ENCODE measurements around the gene RPS6KA3.

DNA sequence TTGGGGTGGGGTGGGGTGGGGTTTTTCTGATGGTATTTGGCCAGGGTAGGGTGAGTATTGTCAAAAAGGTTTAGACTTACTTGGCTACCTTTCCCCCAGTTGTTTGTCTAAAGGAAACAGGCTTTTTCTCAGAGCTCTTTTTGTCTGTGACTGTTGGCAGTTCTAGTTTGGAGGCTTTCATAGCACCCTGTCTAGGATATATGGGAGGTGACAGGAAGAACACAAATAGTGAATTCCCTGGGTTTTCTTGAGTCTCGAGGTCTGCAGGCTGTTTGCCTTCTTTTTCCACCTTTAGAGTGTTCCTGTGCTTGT lies 13.5 kb downstream of the RPS6KA3 start:
- TF ChIP-seq POLR2AphosphoS5 (IDR thresholded peaks at IDR 0.05; ENCODE audit: low read depth, low read length) (no peak), POLR2A (IDR thresholded peaks at IDR 0.05; ENCODE audit: low read depth, low read length) (no peak), TAF1 (IDR thresholded peaks at IDR 0.05; ENCODE audit: borderline replicate concordance, low read depth, low read length) (no peak)
